GM10266 (cell line): Measurements from ENCODE around the gene PDE3A.

Source experiments
- DNase-seq: peaks from one replicate; pipeline ENCODE4 v3.0.0; 2012; ENCODE audit errors: extremely low spot score
- CTCF ChIP-seq: IDR thresholded peaks from 2 replicates; pipeline ENCODE4 v1.5.1; 2012; ENCODE audit warnings: mild to moderate bottlenecking, low read depth; ENCODE audit not compliant: control insufficient read depth, insufficient read depth; ENCODE audit errors: missing control alignments

The PDE3A gene

GRCh38 chr12:20576528-20576927 is 208.2 kb downstream of the PDE3A start:
- DNase-seq = no peak
- TF ChIP-seq CTCF = no peak

DNA sequence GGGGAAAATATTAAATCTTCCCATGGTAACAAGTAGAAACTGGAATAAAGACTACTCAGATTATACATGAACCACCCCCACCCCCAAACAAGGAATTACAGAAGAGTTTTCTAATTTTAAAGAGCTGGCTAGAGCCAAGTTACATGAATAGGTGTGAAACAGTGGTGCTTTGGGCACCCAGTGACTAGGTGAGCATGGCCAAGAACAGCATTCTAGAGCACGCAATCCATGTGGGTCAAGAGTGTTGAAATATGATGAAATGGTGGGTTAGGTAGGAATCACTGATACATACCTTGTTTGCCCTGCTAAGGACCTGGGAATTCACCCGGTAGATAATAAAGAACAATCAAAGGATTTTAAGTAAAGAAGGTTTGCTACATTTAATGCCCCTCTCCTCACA is 208.7 kb downstream of the PDE3A start:
- TF ChIP-seq CTCF = no peak
- DNase-seq = no peak

DNA sequence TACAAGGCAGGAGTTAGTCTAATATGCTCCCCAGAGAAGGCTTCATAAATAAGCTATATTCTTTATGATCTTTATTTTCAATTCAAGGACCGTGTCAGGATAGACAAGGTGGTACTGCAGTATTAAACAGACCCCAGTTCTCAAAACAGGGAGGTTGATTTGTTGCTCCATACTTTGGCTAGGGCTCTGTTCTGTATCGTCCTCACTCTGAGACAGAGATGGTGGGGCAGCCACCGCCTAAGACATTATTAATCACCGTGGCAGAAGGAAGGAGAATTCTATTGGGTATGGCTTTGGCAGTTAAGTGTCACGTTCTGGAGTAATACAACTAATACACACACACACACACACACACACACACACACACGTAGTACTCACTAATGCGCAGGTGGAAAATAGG is 209.8 kb downstream of the PDE3A start:
- DNase-seq = no peak
- TF ChIP-seq CTCF = no peak

GRCh38 chr12:20585055-20585625 is 216.8 kb downstream of the PDE3A start:
- no peak for TF ChIP-seq CTCF
- no peak for DNase-seq

DNA sequence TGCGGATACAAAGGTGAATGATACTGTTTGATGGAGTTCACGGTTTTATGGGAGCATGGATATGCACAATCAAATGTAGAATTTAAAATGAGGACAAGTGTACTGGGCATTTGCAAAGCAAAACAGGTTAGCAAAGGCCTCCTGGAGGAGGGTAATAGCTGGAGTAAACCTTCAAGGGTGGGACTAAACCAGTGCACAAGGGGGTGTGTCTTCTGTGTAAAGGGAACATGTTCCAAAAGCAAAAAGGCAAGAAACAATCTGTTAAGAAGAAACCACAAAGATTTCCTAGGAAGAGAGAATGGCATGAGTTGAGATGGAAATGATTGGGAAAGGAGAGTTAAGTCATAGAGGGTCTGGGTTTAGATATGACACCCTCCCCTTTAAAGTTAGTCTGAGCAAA is 217.6 kb downstream of the PDE3A start:
- DNase-seq = no peak
- no peak for TF ChIP-seq CTCF

DNA sequence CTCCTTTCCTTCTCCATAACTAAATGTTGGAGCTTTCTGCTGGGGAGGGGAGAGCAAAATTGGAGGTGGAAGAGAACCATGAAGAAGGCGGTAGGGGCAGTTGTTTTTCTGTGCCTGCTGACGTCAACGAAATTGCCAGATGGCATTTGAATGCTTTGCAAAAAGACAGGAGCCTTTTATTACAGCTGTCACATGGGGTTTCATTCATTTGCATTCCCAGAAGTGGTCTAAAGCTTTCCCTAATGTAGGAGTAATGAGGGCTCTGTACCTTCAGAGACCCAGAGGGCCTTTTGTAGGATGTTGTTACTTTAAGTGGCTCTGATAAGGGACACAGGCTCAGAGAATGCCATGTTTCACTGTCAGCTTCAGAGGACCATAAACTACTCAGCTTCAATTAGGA is 219.7 kb downstream of the PDE3A start:
- TF ChIP-seq CTCF = no peak
- DNase-seq = no peak

GRCh38 chr12:20590570-20590969 is 222.2 kb downstream of the PDE3A start:
- TF ChIP-seq CTCF = no peak
- DNase-seq = no peak
